ENCODE results near the gene DLX4. TPM values are rescaled to one million over a fixed set of nuclear protein-coding genes. Genes with fewer than 3 reads are reported as not detected.

Gene DLX4
- total and polyA plus RNA-seq, 10 of the 15 experiments (the other 5 are each of a cell fraction or from before 2014, with no cell fraction given) = 0.05 to 0.29 (median 0.15) TPM

GRCh38 chr17:49997301-49997650 is 28.3 kb downstream of the DLX4 start:
- FAIRE-seq (no peak), ATAC-seq (no peak; the same call in 2 of the 3 replicates), DNase-seq (ENCODE audit: low read depth, low spot score) (no peak)
- Histone ChIP-seq H3K4me3 (no peak overlapping the region), H3K79me2 (ENCODE audit: control insufficient read depth, insufficient read depth, low read length) (no peaks in the 10 kb centered on the region), H3K27ac (ENCODE audit: control insufficient read depth, insufficient read depth) (no peak overlapping the region), H3K4me1 (ENCODE audit: control insufficient read depth, insufficient read depth, low read length) (0 out of 2 replicates have a peak, but pooled peaks cover 3% of the 10 kb centered on the region), H3K36me3 (ENCODE audit: control insufficient read depth in 2 of 2, insufficient read depth in 2 of 2, low read length in 1 of 2) (no peaks in the 10 kb centered on the region), H3K9ac (ENCODE audit: control insufficient read depth, insufficient read depth, low read length) (no peak overlapping the region), H3K27me3 (replicated peaks in 1 of 2; ENCODE audit: control insufficient read depth in 2 of 2, insufficient read depth in 2 of 2, low read length in 1 of 2) (peaks cover 15 to 28% of the 10 kb centered on the region in 2 experiments), H3K9me3 (replicated peaks; ENCODE audit: control insufficient read depth, insufficient read depth, low read length) (no peaks in the 10 kb centered on the region; the same call in 1 of the 3 replicates), H2AFZ (ENCODE audit: control insufficient read depth, low read depth, low read length) (no peak overlapping the region), H4K20me1 (ENCODE audit: control insufficient read depth, insufficient read depth) (no peaks in the 10 kb centered on the region), H3K4me2 (ENCODE audit: control insufficient read depth, insufficient read depth) (no peak overlapping the region)
- no TSS peak for BruUV-seq (replicated peaks)
- RAD21 ChIA-PET (ENCODE audit: unreplicated experiment) = interaction anchor here (0.6 to 3.4 kb wide), 16 partner anchors 11 to 429 kb away, joined by 3 to 19 read pairs (median 6); no protein-coding TSS in a partner anchor
- WGBS (ENCODE audit: insufficient coverage, insufficient replicate concordance, low lambda C conversion rate, missing lambda C conversion rate) = 26% methylated on average over 6 of the region's 6 CpGs
- POLR2A ChIA-PET = no interaction called here
- CTCF ChIA-PET = interaction anchor here (0.7 to 9.3 kb wide), 51 partner anchors 8 to 440 kb away, joined by 3 to 105 read pairs (median 7); partner anchors contain the start of genes ITGA3, PDK2 and SLC35B1
- TF ChIP-seq SUZ12 (IDR thresholded peaks at IDR 0.05; ENCODE audit: unreplicated experiment) (no peak), DPF2 (IDR thresholded peaks at IDR 0.05) (no peak), NFYA (IDR thresholded peaks at IDR 0.05; ENCODE audit: borderline replicate concordance, low read depth, low read length) (no peak), POU2F2 (IDR thresholded peaks at IDR 0.05; ENCODE audit: borderline replicate concordance, low read depth, low read length) (no peak), TCF12 (IDR thresholded peaks at IDR 0.05; ENCODE audit: low read depth, low read length) (no peak), ZZZ3 (IDR thresholded peaks at IDR 0.05; ENCODE audit: control insufficient read depth, insufficient read length, low read depth) (no peak), HDAC2 (IDR thresholded peaks at IDR 0.05) (no peak), SP1 (IDR thresholded peaks at IDR 0.05; ENCODE audit: low read depth, low read length) (no peak), POLR2AphosphoS5 (IDR thresholded peaks at IDR 0.05; ENCODE audit: low read length) (no peak), SMC3 (IDR thresholded peaks at IDR 0.05; ENCODE audit: borderline replicate concordance, low read length) (no peak), SMAD1 (IDR thresholded peaks at IDR 0.05; ENCODE audit: low read depth, partially characterized antibody) (no peak), STAT3 (IDR thresholded peaks at IDR 0.05; ENCODE audit: low read depth, low read length) (no peak), POLR2AphosphoS2 (IDR thresholded peaks at IDR 0.05; ENCODE audit: low read depth, low read length) (no peak), RUNX3 (IDR thresholded peaks at IDR 0.05; ENCODE audit: low read length) (no peak), NR2F1 (conservative IDR thresholded peaks at IDR 0.05) (no peak), FOS (IDR thresholded peaks at IDR 0.05; ENCODE audit: borderline replicate concordance, extremely low read depth, insufficient read length) (no peak), HDAC6 (IDR thresholded peaks at IDR 0.05; ENCODE audit: unreplicated experiment) (no peak), CHD4 (IDR thresholded peaks at IDR 0.05) (no peak)
- TF ChIP-seq, protein P1, sequence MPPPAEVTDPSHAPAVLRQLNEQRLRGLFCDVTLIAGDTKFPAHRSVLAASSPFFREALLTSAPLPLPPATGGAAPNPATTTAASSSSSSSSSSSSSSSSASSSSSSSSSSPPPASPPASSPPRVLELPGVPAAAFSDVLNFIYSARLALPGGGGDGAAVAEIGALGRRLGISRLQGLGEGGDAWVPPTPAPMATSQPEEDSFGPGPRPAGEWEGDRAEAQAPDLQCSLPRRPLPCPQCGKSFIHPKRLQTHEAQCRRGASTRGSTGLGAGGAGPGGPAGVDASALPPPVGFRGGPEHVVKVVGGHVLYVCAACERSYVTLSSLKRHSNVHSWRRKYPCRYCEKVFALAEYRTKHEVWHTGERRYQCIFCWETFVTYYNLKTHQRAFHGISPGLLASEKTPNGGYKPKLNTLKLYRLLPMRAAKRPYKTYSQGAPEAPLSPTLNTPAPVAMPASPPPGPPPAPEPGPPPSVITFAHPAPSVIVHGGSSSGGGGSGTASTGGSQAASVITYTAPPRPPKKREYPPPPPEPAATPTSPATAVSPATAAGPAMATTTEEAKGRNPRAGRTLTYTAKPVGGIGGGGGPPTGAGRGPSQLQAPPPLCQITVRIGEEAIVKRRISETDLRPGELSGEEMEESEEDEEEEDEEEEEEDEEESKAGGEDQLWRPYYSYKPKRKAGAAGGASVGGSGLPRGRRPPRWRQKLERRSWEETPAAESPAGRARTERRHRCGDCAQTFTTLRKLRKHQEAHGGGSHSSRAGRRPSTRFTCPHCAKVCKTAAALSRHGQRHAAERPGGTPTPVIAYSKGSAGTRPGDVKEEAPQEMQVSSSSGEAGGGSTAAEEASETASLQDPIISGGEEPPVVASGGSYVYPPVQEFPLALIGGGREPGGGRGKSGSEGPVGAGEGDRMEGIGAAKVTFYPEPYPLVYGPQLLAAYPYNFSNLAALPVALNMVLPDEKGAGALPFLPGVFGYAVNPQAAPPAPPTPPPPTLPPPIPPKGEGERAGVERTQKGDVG (CRISPR knock-in tag; IDR thresholded peaks at IDR 0.05) = no peak
- TF ChIP-seq, protein P2, sequence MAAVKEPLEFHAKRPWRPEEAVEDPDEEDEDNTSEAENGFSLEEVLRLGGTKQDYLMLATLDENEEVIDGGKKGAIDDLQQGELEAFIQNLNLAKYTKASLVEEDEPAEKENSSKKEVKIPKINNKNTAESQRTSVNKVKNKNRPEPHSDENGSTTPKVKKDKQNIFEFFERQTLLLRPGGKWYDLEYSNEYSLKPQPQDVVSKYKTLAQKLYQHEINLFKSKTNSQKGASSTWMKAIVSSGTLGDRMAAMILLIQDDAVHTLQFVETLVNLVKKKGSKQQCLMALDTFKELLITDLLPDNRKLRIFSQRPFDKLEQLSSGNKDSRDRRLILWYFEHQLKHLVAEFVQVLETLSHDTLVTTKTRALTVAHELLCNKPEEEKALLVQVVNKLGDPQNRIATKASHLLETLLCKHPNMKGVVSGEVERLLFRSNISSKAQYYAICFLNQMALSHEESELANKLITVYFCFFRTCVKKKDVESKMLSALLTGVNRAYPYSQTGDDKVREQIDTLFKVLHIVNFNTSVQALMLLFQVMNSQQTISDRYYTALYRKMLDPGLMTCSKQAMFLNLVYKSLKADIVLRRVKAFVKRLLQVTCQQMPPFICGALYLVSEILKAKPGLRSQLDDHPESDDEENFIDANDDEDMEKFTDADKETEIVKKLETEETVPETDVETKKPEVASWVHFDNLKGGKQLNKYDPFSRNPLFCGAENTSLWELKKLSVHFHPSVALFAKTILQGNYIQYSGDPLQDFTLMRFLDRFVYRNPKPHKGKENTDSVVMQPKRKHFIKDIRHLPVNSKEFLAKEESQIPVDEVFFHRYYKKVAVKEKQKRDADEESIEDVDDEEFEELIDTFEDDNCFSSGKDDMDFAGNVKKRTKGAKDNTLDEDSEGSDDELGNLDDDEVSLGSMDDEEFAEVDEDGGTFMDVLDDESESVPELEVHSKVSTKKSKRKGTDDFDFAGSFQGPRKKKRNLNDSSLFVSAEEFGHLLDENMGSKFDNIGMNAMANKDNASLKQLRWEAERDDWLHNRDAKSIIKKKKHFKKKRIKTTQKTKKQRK (IDR thresholded peaks at IDR 0.05; ENCODE audit: low read depth, low read length) = no peak
- SMC1A ChIA-PET (ENCODE audit: uncharacterized antibody, unreplicated experiment) = interaction anchor here (0.9 to 3.4 kb wide), 14 partner anchors 9 to 428 kb away, joined by 3 to 20 read pairs (median 6); no protein-coding TSS in a partner anchor
- in situ Hi-C loops (cut with MboI) (loop anchor here (5.0 to 10.0 kb wide), 2 partner anchors 292 to 425 kb away; partner anchors contain the start of gene SLC35B1), intact Hi-C loops (cut with micrococcal nuclease; ENCODE audit: unreplicated experiment) (loop anchor here (2.0 to 10.0 kb wide), 3 partner anchors 115 to 428 kb away; partner anchors contain the start of gene SLC35B1)
